SJCRH30 (cell line): ENCODE measurements around the gene NOL4L. TPM values are rescaled to one million over a fixed set of nuclear protein-coding genes. Genes with fewer than 3 reads are reported as not detected.

Experiments
- DNase-seq, 2 experiments: peaks; one replicate each; pipeline ENCODE4 v3.0.0-alpha.2; 2015 to 2020
- H3K27ac ChIP-seq: fragments of 250-450 bp; sonication (Bioruptor Pico); 2 replicates; pipeline ENCODE4 v1.5.1; 2020; ENCODE audit warnings: mild to moderate bottlenecking, moderate library complexity
- H3K27me3 ChIP-seq: fragments of 250-450 bp; sonication (Bioruptor Pico); 2 replicates; pipeline ENCODE4 v1.5.1; 2020; ENCODE audit warnings: mild to moderate bottlenecking, moderate library complexity
- H3K36me3 ChIP-seq: fragments of 250-450 bp; sonication (Bioruptor Pico); 2 replicates; pipeline ENCODE4 v1.5.1; 2020; ENCODE audit warnings: mild to moderate bottlenecking, moderate library complexity
- H3K4me1 ChIP-seq: fragments of 250-450 bp; sonication (Bioruptor Pico); 2 replicates; pipeline ENCODE4 v1.5.1; 2020; ENCODE audit warnings: mild to moderate bottlenecking, moderate library complexity
- H3K4me3 ChIP-seq: fragments of 250-450 bp; sonication (Bioruptor Pico); 2 replicates; pipeline ENCODE4 v1.5.1; 2020; ENCODE audit warnings: mild to moderate bottlenecking, moderate library complexity
- H3K9me3 ChIP-seq: fragments of 250-450 bp; sonication (Bioruptor Pico); replicated peaks from 2 replicates; pipeline ENCODE4 v1.5.1; 2020; ENCODE audit warnings: mild to moderate bottlenecking, moderate library complexity
- total RNA-seq: library from RNA; depleted of rRNA; stranded (reverse); fragments of >200 nt; shearing (Covaris generic); gene quantifications from 2 replicates; pipeline ENCODE4 v1.2.3, GENCODE V29; 2014

The NOL4L gene
- total RNA-seq, 1 experiment from 2014 or later, result 2.4 TPM

- Histone ChIP-seq H3K36me3 (no peaks in the 10 kb centered on the region), H3K4me1 (peaks cover 12% of the 10 kb centered on the region), H3K4me3 (no peak overlapping the region), H3K9me3 (no peaks in the 10 kb centered on the region), H3K27me3 (peaks cover 63% of the 10 kb centered on the region), H3K27ac (no peak overlapping the region)
- DNase-seq, result peak; percentile 77 to 84
Observed at GRCh38 chr20:32541323-32542258, 43.5 kb downstream of the NOL4L start.

GRCh38 chr20:32539817-32540675 is 45.1 kb downstream of the NOL4L start:
- Histone ChIP-seq H3K27me3 (peaks cover 71% of the 10 kb centered on the region), H3K4me1 (peaks cover 12% of the 10 kb centered on the region), H3K27ac (no peak overlapping the region), H3K9me3 (no peaks in the 10 kb centered on the region), H3K36me3 (no peaks in the 10 kb centered on the region), H3K4me3 (no peak overlapping the region)
- no peak for DNase-seq

GRCh38 chr20:32539026-32539816 is 45.9 kb downstream of the NOL4L start:
- H3K4me3 ChIP-seq, result no peak overlapping the region
- H3K36me3 ChIP-seq, result no peaks in the 10 kb centered on the region
- H3K27me3 ChIP-seq, result peaks cover 65% of the 10 kb centered on the region
- DNase-seq, result no peak
- H3K4me1 ChIP-seq, result peaks cover 12% of the 10 kb centered on the region
- no peak overlapping the region for H3K27ac ChIP-seq
- no peaks in the 10 kb centered on the region for H3K9me3 ChIP-seq

GRCh38 chr20:32538526-32538939 is 46.6 kb downstream of the NOL4L start:
- Histone ChIP-seq H3K4me3 (no peak overlapping the region), H3K36me3 (no peaks in the 10 kb centered on the region), H3K27ac (no peak overlapping the region), H3K27me3 (peaks cover 64% of the 10 kb centered on the region), H3K9me3 (no peaks in the 10 kb centered on the region), H3K4me1 (peaks cover 12% of the 10 kb centered on the region)
- no peak for DNase-seq

- Histone ChIP-seq H3K27me3 (peaks cover 65% of the 10 kb centered on the region), H3K9me3 (no peaks in the 10 kb centered on the region), H3K36me3 (no peaks in the 10 kb centered on the region), H3K27ac (no peak overlapping the region), H3K4me3 (no peak overlapping the region), H3K4me1 (peaks cover 12% of the 10 kb centered on the region)
- no peak for DNase-seq
Observed at GRCh38 chr20:32537657-32538525, 47.2 kb downstream of the NOL4L start.

GRCh38 chr20:32536851-32537656 is 48.1 kb downstream of the NOL4L start:
- DNase-seq, result no peak
- no peak overlapping the region for H3K27ac ChIP-seq
- no peaks in the 10 kb centered on the region for H3K36me3 ChIP-seq
- no peaks in the 10 kb centered on the region for H3K9me3 ChIP-seq
- peaks cover 12% of the 10 kb centered on the region for H3K4me1 ChIP-seq
- H3K27me3 ChIP-seq, result peaks cover 65% of the 10 kb centered on the region
- no peak overlapping the region for H3K4me3 ChIP-seq

- DNase-seq, result peak; percentile 70 to 72
- H3K4me3 ChIP-seq, result peak overlapping the region; percentile 38
Observed at GRCh38 chr20:32535953-32536823, 48.9 kb downstream of the NOL4L start.

GRCh38 chr20:32535316-32535952 is 49.7 kb downstream of the NOL4L start:
- DNase-seq, result no peak
- H3K27me3 ChIP-seq, result peaks cover 67% of the 10 kb centered on the region
- no peak overlapping the region for H3K27ac ChIP-seq
- H3K9me3 ChIP-seq, result no peaks in the 10 kb centered on the region
- no peaks in the 10 kb centered on the region for H3K4me1 ChIP-seq
- no peak overlapping the region for H3K4me3 ChIP-seq
- H3K36me3 ChIP-seq, result no peaks in the 10 kb centered on the region

More at GRCh38 chr20:32535953-32536823, 48.9 kb downstream of the NOL4L start:
- no peaks in the 10 kb centered on the region for H3K36me3 ChIP-seq
- no peaks in the 10 kb centered on the region for H3K9me3 ChIP-seq
- peaks cover 3% of the 10 kb centered on the region for H3K4me1 ChIP-seq
- peaks cover 71% of the 10 kb centered on the region for H3K27me3 ChIP-seq
- H3K27ac ChIP-seq, result no peak overlapping the region

GRCh38 chr20:32534661-32535240 is 50.4 kb downstream of the NOL4L start:
- peaks cover 65% of the 10 kb centered on the region for H3K27me3 ChIP-seq
- H3K4me1 ChIP-seq, result no peaks in the 10 kb centered on the region
- no peak overlapping the region for H3K27ac ChIP-seq
- DNase-seq, result no peak
- no peaks in the 10 kb centered on the region for H3K36me3 ChIP-seq
- no peaks in the 10 kb centered on the region for H3K9me3 ChIP-seq
- H3K4me3 ChIP-seq, result no peak overlapping the region

- DNase-seq, result no peak
- H3K27me3 ChIP-seq, result peaks cover 66% of the 10 kb centered on the region
- no peaks in the 10 kb centered on the region for H3K36me3 ChIP-seq
- H3K4me1 ChIP-seq, result no peaks in the 10 kb centered on the region
- no peak overlapping the region for H3K27ac ChIP-seq
- H3K9me3 ChIP-seq, result no peaks in the 10 kb centered on the region
- no peak overlapping the region for H3K4me3 ChIP-seq
Observed at GRCh38 chr20:32533732-32534131, 51.4 kb downstream of the NOL4L start.

GRCh38 chr20:32532246-32532645 is 52.9 kb downstream of the NOL4L start:
- Histone ChIP-seq H3K27ac (no peak overlapping the region), H3K4me1 (peaks cover 5% of the 10 kb centered on the region), H3K27me3 (peaks cover 69% of the 10 kb centered on the region), H3K4me3 (no peak overlapping the region), H3K36me3 (no peaks in the 10 kb centered on the region), H3K9me3 (no peaks in the 10 kb centered on the region)
- DNase-seq, result no peak
